Activated naive CD4-positive, alpha-beta T cell treated with Interleukin-2 at 50 U/mL for 16 hours (primary cell): ENCODE measurements around the gene HTRA3.

Source experiments
- DNase-seq: peaks from one replicate; pipeline ENCODE4 v3.0.0-alpha.2; 2020

HTRA3 gene

DNA sequence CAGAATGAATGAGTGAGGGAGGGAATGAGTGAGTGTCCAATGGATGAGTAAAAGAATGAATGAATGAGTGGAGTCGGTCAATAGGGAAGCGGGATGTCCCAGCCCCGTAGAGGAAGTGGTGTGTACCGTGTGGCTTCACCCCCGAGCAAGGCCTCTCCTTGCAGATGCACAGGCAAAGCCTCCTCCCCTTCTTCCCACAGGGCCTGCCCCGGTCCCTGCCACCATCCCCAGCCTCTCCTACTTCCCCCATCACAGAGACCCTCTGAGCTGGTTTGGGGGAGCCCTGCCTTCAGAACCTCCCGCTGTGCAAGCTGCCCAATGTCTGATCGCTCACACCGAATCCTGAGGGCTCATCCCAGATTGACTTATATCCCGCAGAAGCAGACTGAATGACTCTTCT is 13.6 kb downstream of the HTRA3 start:
- DNase-seq = no peak

DNA sequence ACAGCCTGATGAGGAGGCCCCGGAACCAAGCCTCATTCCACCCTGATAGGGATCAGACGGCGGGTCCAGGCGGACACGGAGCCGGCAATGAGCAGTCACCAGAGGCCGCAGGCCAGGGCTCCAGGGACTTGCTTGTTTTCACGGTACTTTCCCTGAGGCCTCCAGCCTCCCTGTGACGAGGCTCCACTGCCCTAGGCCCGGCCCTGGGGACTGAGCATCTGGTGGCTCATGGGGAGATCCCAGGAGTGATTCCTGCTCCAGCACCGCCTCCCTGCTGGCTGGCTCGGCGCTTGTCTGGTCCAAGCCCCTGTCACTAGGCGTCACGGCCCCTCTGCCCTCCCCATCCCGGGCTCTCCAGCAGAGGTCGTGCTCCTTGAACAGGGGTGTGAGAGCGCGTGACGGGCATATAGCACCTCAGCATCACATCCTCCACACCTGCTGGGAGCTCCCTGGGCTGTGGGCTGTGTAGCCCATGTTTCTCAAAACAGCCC is 14.1 kb downstream of the HTRA3 start:
- DNase-seq = no peak

DNA sequence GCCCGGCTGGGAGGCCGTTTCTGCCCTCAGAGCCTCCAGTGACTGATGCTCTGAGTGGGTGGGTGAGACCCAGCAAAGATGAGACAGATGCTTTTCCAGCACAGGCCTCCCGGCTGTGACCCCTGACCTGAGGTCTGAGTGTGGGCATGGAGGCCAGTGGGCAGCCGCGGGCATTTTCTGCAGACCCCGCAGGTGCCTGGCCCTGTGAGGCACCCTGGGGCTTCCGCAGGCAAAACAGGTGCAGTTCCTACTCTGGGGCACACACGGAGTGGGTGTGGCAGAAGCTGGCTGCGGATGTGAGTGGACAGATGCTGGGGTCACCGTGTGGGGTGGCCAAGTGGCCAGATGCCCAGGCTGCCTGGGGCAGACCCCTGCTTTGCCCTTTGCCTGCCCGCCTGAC is 14.8 kb downstream of the HTRA3 start:
- no peak for DNase-seq

DNA sequence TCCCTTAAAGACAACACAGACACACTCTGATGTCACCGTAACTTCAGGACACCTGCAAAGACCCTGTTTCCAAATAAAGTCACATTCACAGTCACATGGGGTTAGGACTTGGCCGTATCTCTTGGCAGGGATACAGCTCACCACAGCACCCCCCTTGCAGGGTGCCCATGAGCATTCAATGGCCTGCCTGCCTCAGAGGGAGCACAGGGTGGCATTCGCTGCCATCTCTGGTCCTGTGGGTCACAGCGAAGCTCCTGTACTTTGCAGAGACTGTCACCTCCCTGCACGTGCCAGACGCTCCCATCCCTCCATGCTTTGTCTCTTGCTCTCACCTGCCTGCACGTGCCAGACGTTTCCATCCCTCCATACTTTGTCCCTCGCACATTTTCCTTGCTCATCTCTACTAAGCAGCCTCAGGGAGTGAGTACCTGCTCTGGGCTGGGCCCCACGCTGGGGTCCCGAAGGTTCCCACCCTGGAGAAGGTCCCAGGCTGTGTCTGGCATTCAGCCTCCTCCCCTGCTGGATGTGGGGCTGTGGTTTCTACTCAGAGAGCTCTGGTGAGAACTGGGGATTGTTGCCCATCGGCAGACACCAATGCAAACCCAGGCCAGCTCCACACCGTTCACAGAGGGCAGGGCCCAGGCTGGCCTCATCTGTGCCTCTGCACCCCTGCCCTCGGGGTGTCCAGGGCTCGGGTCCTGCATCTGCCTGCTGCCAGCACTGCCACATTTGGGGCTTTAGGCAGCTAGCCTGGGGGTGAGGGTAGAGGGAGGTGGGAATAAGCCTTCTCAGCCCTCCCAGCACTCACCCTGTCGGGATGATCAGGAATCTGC is 15.8 kb downstream of the HTRA3 start:
- DNase-seq = no peak

DNA sequence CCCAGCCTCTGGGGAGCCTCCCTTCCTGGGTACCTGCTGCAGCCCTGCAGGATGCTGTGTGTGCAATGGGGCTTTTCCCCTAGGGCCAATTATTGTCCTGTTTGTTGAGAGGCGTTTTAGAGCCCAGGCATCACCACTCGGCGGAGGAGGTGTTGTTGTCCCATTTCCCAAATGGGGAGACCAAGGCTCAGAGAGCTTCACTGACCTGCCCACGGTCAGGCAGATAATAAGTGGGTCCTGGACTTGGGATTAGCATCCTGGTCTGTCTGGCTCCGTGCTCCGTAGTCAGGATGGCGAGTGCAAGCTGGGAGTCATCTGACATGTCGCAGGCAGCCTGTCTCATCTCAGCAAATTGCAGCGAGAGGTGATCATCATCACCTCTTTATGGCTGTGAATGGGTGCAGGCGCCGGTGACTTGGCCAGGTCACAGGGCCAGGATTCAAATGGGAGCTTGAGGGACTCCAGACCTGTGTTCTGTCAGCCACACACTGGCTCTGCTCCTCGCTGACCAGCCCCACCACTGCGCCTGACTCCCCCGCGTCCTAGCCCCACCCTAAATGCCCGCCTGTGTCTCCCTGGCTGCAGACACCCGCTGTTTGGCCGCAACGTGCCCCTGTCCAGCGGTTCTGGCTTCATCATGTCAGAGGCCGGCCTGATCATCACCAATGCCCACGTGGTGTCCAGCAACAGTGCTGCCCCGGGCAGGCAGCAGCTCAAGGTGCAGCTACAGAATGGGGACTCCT is 16.6 kb downstream of the HTRA3 start:
- no peak for DNase-seq

DNA sequence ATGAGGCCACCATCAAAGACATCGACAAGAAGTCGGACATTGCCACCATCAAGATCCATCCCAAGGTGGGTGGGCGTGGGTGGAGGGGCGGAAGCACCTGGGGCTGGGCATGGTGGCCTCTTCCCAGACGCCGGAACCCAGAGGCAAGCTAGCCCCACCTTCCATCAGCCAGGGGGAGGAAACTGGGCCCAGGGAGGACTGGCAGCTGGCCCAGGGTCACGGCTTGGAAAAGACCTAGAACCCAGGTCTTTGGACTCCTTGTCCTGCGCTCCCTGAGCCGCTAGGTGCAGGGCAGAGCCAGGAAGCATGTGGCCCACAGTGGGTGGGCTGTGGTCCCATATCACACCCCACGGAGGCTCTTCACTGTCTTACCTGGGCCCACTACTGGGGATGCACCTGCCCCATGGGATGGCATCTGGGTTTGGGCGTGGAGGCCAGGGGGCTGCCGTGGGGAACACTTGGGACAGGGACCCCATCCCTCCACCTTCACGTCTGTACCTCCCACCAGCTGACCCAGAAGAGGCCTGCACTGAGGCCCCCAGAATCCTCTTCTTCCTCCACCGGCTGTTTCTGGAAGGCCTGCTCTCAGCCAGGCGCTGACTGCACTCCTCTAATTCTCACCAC is 17.3 kb downstream of the HTRA3 start:
- DNase-seq = no peak

DNA sequence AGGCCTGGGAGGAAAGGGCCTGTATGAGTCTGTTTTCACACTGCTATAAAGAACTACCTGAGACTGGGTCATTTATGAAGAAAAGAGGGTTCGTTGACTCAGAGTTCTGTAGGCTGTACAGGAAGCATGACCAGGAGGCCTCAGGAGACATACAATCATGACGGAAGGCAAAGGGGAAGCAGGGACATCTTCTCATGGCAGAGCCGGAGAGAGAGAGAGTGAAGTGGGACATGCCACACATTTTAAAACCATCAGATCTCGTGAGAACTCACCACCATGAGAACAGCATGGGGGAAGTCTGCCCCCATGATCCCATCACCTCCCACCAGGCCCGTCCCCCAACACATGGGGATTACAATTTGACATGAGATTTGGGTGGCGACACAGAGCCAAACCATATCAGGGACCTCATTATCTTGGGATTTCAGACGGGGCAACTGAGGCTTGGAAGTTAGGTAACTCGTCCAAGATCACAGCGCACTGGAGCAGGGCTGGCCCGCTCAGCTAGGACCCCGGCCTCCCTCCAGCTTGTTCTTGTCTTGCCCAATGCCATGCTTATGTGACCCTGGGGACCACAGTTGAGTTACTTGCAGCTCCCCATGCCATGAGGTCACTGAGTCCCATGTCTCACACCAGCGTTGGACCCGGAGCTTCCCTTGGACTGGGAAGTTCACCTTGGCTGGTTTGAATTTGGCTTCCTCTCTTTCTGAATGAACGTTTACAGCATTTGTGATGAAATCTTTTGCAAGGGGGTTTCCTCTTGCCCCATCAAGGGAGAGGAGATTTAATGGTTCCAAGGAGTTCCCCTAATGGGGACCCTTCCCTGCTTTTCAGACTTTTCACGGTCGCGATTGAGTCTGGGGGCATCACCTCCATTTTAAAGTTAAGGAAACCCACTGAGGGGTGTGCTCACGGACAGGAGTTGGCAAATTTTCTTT is 18.1 kb downstream of the HTRA3 start:
- DNase-seq = no peak

DNA sequence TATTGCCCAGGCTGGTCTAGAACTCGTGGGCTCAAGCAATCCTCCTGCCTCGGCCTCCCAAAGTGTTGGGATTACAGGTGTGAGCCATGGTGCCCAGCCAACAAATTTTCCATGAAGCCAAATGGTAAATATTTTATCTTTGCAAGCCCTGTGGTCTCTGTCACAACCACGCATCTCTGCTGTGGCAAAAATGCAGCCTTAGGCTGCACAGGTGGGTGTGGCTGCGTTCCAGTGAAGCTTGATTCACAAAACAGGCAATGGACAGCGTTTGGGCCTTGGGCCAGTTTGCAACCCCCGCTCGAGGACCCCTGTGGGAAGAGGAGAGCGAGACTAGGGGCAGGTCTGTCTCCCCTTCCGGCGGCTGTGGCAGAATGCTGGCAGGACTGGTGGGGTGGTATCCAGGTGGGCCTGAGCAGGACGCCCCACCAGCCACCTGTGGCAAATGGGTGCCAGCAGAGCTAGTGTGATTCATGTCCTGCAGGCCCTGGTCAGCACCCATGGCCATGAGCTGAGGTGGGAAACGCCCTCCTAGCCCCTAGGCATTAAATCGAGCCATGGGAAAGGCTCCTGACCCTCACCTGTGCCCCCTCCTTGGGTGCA is 19.7 kb downstream of the HTRA3 start:
- no peak for DNase-seq

DNA sequence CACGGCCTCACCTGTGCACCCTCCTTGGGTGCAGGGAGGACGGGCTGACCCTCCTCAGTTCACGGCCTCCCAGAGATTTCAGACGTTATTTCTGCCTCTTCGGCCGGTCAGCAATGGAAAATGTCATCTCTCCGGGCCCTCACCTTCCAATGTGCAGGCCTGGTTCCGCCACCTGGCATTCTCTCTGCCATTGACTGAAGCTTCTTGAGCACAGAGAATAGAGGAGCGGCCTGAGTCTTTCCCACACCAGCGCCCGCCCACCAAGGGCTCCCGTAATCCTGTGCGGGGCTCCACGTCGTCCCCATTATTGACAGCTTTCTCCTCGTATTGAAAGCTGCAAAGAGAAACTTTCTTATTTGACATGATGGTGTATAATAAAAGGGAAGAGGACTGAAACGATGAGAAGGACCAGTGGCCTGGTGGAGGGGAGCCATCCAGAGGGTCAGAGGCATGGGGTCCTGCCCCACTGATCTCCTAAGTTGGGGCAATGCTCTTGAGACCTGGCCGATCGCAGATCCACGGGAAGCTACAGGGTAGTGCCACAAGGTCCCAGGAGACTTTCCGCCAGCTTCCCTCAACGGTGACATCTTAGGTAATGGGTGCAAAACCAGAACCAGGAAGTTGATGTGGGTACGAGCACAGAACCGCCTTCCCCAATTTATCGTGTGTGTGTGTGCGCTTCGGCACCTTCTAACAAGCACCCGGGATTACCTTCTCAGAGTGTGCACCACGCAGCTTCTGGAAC is 20.6 kb downstream of the HTRA3 start:
- no peak for DNase-seq

DNA sequence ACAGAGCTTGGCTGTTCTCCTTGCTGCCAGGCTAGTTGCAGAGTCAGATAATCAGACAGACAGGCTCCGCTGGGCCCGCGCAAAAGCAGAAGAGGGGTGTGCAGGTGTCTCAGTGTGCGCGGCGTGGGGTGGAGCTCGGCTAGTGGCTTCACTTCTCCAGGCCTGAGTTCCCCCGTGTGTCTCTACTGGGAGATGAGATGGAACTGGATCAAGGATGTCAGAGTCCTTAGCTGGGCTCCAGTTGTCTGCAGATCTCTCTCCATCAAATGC is 21.1 kb downstream of the HTRA3 start:
- no peak for DNase-seq

DNA sequence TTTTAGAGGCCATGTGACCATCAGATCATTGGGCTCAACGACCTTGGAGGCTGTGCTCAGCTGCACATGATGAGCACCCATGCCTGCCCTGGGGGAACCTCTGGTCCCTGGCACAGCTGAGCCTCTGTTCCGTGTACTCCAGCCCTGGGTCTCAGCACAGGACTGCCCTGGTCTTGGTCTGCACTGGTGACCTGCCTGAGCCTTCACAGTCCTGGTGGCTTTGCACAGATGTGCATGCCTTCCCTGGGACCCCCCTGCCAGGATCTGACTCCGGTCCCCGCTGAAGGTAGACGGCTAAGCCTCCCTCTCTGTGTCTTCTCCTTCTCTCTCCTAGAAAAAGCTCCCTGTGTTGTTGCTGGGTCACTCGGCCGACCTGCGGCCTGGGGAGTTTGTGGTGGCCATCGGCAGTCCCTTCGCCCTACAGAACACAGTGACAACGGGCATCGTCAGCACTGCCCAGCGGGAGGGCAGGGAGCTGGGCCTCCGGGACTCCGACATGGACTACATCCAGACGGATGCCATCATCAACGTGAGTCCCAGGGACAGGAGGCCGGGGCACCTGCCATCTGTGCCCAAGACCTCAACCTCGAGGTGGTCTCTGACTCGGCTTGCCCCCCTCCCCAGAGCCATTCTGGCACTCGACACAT is 21.6 kb downstream of the HTRA3 start:
- no peak for DNase-seq

DNA sequence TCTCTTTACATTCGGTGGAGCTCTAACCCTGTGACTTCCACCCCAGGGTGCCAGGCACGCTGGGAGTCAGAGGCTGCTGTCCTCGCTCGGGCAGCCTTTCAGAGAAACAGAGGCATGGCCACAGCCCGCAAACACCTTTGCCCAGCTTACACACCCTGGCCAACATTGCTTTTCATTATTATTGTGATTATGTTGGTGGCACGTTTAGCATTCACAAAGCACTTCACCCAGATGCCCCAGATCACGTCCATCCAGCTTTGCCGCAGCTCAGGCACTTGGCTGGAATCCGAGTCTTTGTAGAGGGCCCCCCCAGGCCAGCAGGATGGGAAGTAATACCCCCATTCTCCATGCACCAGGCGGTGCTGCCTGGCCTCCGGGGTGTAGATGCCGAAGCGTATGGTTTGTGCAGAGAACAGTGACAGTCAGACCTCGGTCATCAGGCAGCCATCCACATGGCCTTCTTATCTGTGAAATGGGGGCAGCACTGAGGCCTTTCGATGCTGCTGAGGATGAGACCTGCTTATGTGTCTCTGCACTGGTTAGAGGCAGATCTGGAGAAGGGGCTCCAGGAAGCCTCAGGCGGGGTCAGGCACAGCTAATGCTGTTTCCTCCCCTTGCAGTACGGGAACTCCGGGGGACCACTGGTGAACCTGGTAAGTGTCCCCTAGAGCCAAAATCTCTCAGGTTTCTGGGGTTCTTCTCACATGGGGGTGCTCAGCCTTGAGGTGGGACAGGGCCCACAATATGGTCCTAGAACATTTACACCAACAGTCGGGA is 22.3 kb downstream of the HTRA3 start:
- no peak for DNase-seq

DNA sequence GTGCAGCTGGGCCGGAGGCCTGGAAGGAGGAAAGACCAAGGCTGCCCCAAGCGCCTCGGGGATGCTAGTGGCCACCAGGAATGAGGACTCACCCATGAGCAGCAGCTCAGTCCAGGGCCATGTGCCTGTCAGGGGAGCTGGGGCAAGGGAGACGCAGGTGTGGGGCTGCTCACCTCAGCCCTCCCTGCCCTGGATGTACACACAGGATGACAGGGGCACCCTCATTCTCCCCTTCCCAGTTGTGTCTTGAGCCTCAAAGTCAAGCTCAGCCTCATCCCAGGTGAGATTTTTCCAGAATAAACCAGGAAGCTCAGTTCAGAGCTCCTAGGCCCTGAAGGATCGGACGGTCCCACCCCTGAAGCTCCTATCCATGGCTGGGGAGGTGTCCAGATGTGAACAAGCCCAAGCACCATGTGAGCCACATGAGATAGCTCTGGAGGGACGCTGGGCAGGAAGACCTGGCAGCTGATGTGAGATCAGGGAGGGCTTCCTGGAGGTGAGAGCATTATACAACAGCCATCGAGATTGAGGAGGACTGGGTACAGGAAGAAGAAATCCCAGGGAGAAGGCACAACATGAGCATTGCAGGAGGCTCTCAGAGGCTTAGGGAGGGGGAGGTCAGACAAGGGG is 23.0 kb downstream of the HTRA3 start:
- DNase-seq = no peak

DNA sequence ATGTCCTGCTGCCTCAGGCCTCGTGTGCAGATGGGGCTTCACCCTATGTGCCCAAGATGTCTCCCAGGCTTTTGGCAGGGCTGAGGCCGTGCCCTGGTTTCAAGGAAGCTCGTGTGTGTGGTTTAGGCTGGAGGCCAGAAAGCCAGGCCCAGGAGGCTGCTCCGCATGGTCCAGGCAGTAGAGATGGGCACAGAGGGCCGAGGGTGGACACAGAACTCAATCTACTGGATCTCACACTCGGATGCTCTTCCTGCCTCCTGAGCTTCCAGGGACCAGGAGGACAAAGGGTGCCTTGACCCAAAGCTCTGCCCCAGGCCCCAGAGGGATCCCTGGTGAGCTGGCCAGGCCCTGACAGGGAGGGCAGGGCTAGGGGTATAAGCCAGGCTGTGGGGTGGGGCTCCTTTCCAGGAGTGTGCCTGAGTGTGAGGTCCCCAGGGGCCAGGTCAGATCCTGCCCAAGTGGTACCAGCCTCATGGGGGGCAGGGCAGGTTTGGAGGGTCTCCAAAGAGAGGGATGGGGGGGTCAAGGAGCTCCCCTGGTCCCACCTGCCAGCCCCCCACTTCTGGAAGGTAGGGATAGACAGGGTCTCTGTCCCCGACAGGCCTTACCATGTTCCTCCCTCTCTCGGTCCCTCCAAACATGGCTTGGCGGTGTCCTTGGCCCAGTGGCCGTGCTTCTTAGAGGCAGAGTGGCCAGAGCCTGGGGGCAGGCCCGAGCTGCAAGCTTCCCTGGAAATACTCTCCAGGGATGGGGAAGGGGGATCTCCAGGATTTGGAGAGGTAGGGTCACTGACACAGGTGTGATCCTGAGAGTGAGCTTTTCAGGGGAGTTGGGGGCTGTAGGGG is 23.8 kb downstream of the HTRA3 start:
- no peak for DNase-seq

DNA sequence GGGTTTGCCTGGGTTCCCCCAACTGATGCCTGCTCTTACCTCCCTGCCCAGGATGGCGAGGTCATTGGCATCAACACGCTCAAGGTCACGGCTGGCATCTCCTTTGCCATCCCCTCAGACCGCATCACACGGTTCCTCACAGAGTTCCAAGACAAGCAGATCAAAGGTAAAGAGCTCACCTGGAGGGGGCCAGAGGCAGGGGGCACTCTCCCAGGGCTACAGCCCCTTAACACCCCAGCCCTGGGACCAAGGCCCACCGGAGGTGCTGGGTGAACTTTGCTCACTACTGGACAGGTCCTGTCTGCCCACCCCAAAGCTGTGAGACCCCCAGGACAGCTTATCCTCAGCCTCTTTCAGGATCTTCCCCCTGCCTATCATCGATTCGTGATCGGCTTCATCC is 24.5 kb downstream of the HTRA3 start:
- DNase-seq = no peak

DNA sequence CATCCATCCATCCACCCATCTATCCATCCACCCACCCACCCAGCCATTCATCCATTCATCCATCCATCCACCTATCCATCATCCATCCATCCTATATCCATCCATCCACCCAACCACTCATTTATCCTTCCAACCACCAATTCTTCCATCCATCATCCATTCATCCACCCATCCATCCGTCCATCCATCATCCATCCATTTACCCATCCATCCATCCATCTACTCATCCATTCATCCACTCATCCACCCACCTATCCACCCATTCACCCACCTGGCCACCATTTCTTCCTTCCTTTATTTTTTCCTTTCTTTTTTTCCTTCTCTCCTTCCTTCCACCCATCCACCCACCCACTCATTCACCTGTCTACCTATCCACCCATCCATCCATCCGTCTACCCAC is 25.2 kb downstream of the HTRA3 start:
- no peak for DNase-seq

DNA sequence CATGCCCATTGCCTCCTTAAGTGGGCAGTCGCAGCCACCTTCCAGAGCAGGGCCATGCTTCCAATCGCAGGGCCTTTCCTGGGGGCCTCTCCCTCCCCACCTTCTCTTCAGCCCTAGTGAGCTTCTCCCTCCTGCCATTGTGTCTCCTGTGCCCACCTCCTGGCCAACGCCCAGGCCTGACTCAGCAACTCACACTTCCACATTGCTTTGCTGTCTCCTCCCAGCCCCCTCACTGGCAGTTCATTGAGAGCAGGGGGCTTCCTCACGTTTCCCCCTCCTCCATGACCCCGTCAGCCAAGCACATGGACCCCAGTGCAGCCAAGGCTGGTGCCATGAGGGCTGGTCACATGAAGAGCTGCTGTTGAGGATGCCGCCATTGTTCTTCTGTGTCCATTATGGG is 25.9 kb downstream of the HTRA3 start:
- no peak for DNase-seq

DNA sequence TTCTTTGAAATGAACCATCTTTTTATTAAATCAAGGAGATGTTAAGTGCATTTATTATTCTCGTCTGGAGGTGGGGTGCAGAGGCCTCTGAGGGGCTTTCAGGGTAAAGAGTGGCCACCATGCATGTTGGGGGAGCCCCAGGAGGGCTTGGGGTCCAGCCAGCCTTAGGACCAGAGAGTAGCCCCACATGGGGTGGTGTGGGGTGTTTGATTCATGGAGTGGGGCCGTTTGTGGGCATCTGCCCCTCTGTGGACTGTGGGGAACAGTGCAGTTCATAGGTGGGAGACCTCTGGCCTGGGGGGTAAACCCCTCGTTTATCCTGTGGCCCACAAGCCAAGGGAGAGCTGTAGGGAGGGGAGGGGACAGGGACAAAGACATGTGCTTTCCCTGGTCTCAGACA is 26.9 kb downstream of the HTRA3 start:
- DNase-seq = no peak

DNA sequence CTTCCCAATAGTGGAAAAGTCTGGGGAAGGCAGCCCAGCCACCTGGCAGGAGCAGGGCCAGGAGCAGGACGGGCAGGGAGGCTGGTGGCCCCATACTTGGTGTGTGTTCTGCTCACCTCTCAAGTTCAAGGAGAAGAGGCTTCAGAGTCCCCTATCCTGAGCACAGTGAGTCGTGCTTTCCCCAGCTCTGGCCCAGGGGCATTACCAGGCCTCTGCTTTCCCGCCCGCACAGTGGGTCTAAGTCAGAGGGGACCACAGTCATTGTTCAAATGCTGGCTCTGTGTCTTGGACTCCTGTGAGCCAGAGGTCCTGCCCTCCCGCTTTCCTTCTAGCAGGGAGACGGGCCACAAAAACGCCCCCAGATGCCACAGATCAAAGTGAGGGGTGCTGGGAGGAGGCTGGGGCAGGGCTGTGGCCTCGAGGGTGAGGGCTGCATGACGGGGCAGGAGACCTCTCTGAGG is 27.6 kb downstream of the HTRA3 start:
- no peak for DNase-seq
